Mesendoderm (in vitro differentiated cells): ENCODE results near the gene NCKAP5L.

ENCODE experiments used
- DNase-seq: peaks from one replicate; pipeline ENCODE4 v3.0.0; 2013
- H2AK5ac ChIP-seq: 2 replicates; pipeline ENCODE4 v1.6.1; 2013; ENCODE audit warnings: low read length, inconsistent platforms
- H2BK120ac ChIP-seq: 2 replicates; pipeline ENCODE4 v1.6.1; 2013; ENCODE audit warnings: low read depth, mild to moderate bottlenecking, low read length, moderate library complexity, mixed read lengths
- H2BK15ac ChIP-seq: replicated peaks from 2 replicates; pipeline ENCODE4 v1.6.1; 2013; ENCODE audit warnings: low read depth, mild to moderate bottlenecking, moderate library complexity
- H2BK5ac ChIP-seq: 2 replicates; pipeline ENCODE4 v1.6.1; 2013; ENCODE audit warnings: low read length, inconsistent platforms
- H3K18ac ChIP-seq: 2 replicates; pipeline ENCODE4 v1.6.1; 2013; ENCODE audit warnings: mild to moderate bottlenecking, low read length, mixed read lengths
- H3K23ac ChIP-seq: one replicate; pipeline ENCODE4 v1.6.1; 2013; ENCODE audit warnings: low read length
- H3K27ac ChIP-seq: 2 replicates; pipeline ENCODE4 v1.5.1; 2013; ENCODE audit warnings: low read depth, mild to moderate bottlenecking, inconsistent platforms, low read length, moderate library complexity
- H3K27me3 ChIP-seq: 2 replicates; pipeline ENCODE4 v1.6.1; 2013; ENCODE audit warnings: low read length, control low read depth, mild to moderate bottlenecking, inconsistent platforms; ENCODE audit not compliant: insufficient read depth, poor library complexity
- H3K36me3 ChIP-seq: 2 replicates; pipeline ENCODE4 v1.6.1; 2013; ENCODE audit warnings: low read length, inconsistent platforms; ENCODE audit not compliant: control insufficient read depth, insufficient read depth
- H3K4ac ChIP-seq: one replicate; pipeline ENCODE4 v1.6.1; 2013; ENCODE audit warnings: low read depth, mild to moderate bottlenecking, low read length, moderate library complexity
- H3K4me1 ChIP-seq: 2 replicates; pipeline ENCODE4 v1.6.1; 2013; ENCODE audit warnings: low read depth, low read length, inconsistent platforms; ENCODE audit not compliant: control insufficient read depth
- H3K4me2 ChIP-seq: 2 replicates; pipeline ENCODE4 v1.6.1; 2013; ENCODE audit warnings: low read length
- H3K4me3 ChIP-seq: 2 replicates; pipeline ENCODE4 v1.5.1; 2013; ENCODE audit warnings: mild to moderate bottlenecking, low read length
- H3K56ac ChIP-seq: one replicate; pipeline ENCODE4 v1.6.1; 2013; ENCODE audit warnings: low read length
- H3K79me1 ChIP-seq: 2 replicates; pipeline ENCODE4 v1.6.1; 2013; ENCODE audit warnings: low read length, inconsistent platforms
- H3K79me2 ChIP-seq: 2 replicates; pipeline ENCODE4 v1.6.1; 2013; ENCODE audit warnings: mild to moderate bottlenecking, low read length; ENCODE audit not compliant: control insufficient read depth, insufficient read depth
- H3K9ac ChIP-seq: 2 replicates; pipeline ENCODE4 v1.6.1; 2013; ENCODE audit warnings: low read length, inconsistent platforms
- H4K5ac ChIP-seq: one replicate; pipeline ENCODE4 v1.6.1; 2013; ENCODE audit warnings: low read length
- H4K8ac ChIP-seq: one replicate; pipeline ENCODE4 v1.6.1; 2013; ENCODE audit warnings: low read depth, mild to moderate bottlenecking, control low read depth, low read length, moderate library complexity
- WGBS: extraction: QIAGEN DNeasy Blood & Tissue Kit; methylation state at CpG from one replicate; pipeline ENCODE4 v1.1.7; 2013; ENCODE audit warnings: low lambda C conversion rate, missing lambda C conversion rate; ENCODE audit not compliant: insufficient coverage; ENCODE audit errors: extremely low coverage; 5-methylcytosine and 5-hydroxymethylcytosine counted together

NCKAP5L gene

GRCh38 chr12:49818241-49818895 lies 9.8 kb downstream of the NCKAP5L start:
- Histone ChIP-seq H3K4me1 (peaks cover 2% of the 10 kb centered on the region), H3K79me2 (peaks cover 3% of the 10 kb centered on the region), H3K18ac (no peak overlapping the region), H2BK15ac (no peak overlapping the region), H2BK120ac (no peak overlapping the region), H3K9ac (no peak overlapping the region), H3K27ac (no peak overlapping the region), H4K5ac (no peak overlapping the region), H3K79me1 (peaks cover 8% of the 10 kb centered on the region), H2AK5ac (no peak overlapping the region), H3K4me2 (no peak overlapping the region), H3K4me3 (no peak overlapping the region), H3K4ac (no peak overlapping the region), H3K56ac (no peak overlapping the region), H2BK5ac (no peak overlapping the region), H3K27me3 (no peaks in the 10 kb centered on the region), H4K8ac (no peak overlapping the region), H3K36me3 (no peaks in the 10 kb centered on the region), H3K23ac (no peak overlapping the region)
- DNase-seq = no peak
- WGBS = no CpG with 5 or more reads among the region's 7 CpGs

GRCh38 chr12:49813131-49813530 lies 15.1 kb downstream of the NCKAP5L start:
- Histone ChIP-seq H2BK120ac (no peak overlapping the region), H2BK15ac (no peak overlapping the region), H3K4me3 (no peak overlapping the region), H3K56ac (no peak overlapping the region), H4K5ac (no peak overlapping the region), H3K18ac (no peak overlapping the region), H3K36me3 (no peaks in the 10 kb centered on the region), H3K4ac (no peak overlapping the region), H2BK5ac (no peak overlapping the region), H3K4me2 (no peak overlapping the region), H3K79me2 (no peaks in the 10 kb centered on the region), H3K23ac (no peak overlapping the region), H2AK5ac (no peak overlapping the region), H3K27ac (no peak overlapping the region), H3K9ac (no peak overlapping the region), H4K8ac (no peak overlapping the region), H3K27me3 (no peaks in the 10 kb centered on the region), H3K79me1 (peaks cover 6% of the 10 kb centered on the region), H3K4me1 (peaks cover 13% of the 10 kb centered on the region)
- WGBS = no CpG with 5 or more reads among the region's 1 CpG
- no peak for DNase-seq

- DNase-seq = no peak
- Histone ChIP-seq H3K9ac (no peak overlapping the region), H4K5ac (no peak overlapping the region), H3K4me1 (peaks cover 13% of the 10 kb centered on the region), H3K56ac (no peak overlapping the region), H3K4ac (no peak overlapping the region), H3K4me3 (no peak overlapping the region), H3K79me1 (peaks cover 6% of the 10 kb centered on the region), H2AK5ac (no peak overlapping the region), H3K79me2 (peaks cover 1% of the 10 kb centered on the region), H3K4me2 (no peak overlapping the region), H3K27ac (no peak overlapping the region), H2BK5ac (no peak overlapping the region), H2BK15ac (no peak overlapping the region), H3K36me3 (no peaks in the 10 kb centered on the region), H4K8ac (no peak overlapping the region), H2BK120ac (no peak overlapping the region), H3K23ac (no peak overlapping the region), H3K27me3 (no peaks in the 10 kb centered on the region), H3K18ac (no peak overlapping the region)
- no CpG with 5 or more reads among the region's 4 CpGs for WGBS
These were observed 16.2 kb downstream of the NCKAP5L start for GRCh38 chr12:49811961-49812401.

- DNase-seq = no peak
- H2AK5ac ChIP-seq = no peak overlapping the region
- no peak overlapping the region for H2BK120ac ChIP-seq
- H3K9ac ChIP-seq = no peak overlapping the region
- H3K4me3 ChIP-seq = no peak overlapping the region
- no peaks in the 10 kb centered on the region for H3K27me3 ChIP-seq
- no peak overlapping the region for H3K18ac ChIP-seq
- peak overlapping the region; percentile 9 for H3K56ac ChIP-seq
- no peak overlapping the region for H3K27ac ChIP-seq
- no peak overlapping the region for H4K8ac ChIP-seq
- peaks cover 13% of the 10 kb centered on the region for H3K4me1 ChIP-seq
- H2BK5ac ChIP-seq = no peak overlapping the region
- H3K36me3 ChIP-seq = no peaks in the 10 kb centered on the region
- no peak overlapping the region for H3K4me2 ChIP-seq
- H3K23ac ChIP-seq = no peak overlapping the region
- H4K5ac ChIP-seq = no peak overlapping the region
- H3K4ac ChIP-seq = no peak overlapping the region
- H2BK15ac ChIP-seq = no peak overlapping the region
- WGBS = no CpG with 5 or more reads among the region's 5 CpGs
- peaks cover 6% of the 10 kb centered on the region for H3K79me1 ChIP-seq
- H3K79me2 ChIP-seq = peaks cover 1% of the 10 kb centered on the region
These were observed 17.1 kb downstream of the NCKAP5L start for GRCh38 chr12:49811136-49811535.

- Histone ChIP-seq H3K79me2 (peaks cover 1% of the 10 kb centered on the region), H3K18ac (no peak overlapping the region), H4K5ac (no peak overlapping the region), H3K23ac (no peak overlapping the region), H3K4me1 (peaks cover 13% of the 10 kb centered on the region), H3K9ac (peak overlapping the region; percentile 39), H4K8ac (no peak overlapping the region), H3K56ac (peak overlapping the region; percentile 62), H2BK120ac (no peak overlapping the region), H2AK5ac (no peak overlapping the region), H3K79me1 (peaks cover 6% of the 10 kb centered on the region), H3K4ac (no peak overlapping the region), H3K27ac (peak overlapping the region; percentile 82), H3K4me3 (no peak overlapping the region), H2BK15ac (no peak overlapping the region), H2BK5ac (no peak overlapping the region), H3K36me3 (no peaks in the 10 kb centered on the region), H3K27me3 (no peaks in the 10 kb centered on the region), H3K4me2 (no peak overlapping the region)
- no CpG with 5 or more reads among the region's 9 CpGs for WGBS
- DNase-seq = no peak
These were observed 18.3 kb downstream of the NCKAP5L start for GRCh38 chr12:49809906-49810389.
